Endodermal cell (in vitro differentiated cells): Measurements from ENCODE around the gene SMAD3. TPM values are rescaled to one million over a fixed set of nuclear protein-coding genes. Genes with fewer than 3 reads are reported as not detected.
A peak's percentile ranks its signal among the peaks of the same experiment; 100 is the strongest.

Source experiments
- DNase-seq: peaks from one replicate; pipeline ENCODE4 v3.0.0-alpha.2; 2017
- H3K27ac ChIP-seq: 2 replicates; pipeline ENCODE4 v1.5.1; 2013; ENCODE audit warnings: mild to moderate bottlenecking, low read depth, low read length, moderate library complexity
- H3K27me3 ChIP-seq: 2 replicates; pipeline ENCODE4 v1.6.1; 2013; ENCODE audit warnings: mild to moderate bottlenecking, low read length, moderate library complexity; ENCODE audit not compliant: insufficient read depth, control insufficient read depth, poor library complexity, severe bottlenecking
- H3K36me3 ChIP-seq: 2 replicates; pipeline ENCODE4 v1.7.0; 2013; ENCODE audit warnings: mild to moderate bottlenecking, low read length, moderate library complexity; ENCODE audit not compliant: control insufficient read depth, insufficient read depth
- H3K4me1 ChIP-seq: one replicate; pipeline ENCODE4 v1.7.0; 2013; ENCODE audit warnings: low read length; ENCODE audit not compliant: control insufficient read depth, insufficient read depth
- H3K4me3 ChIP-seq: 2 replicates; pipeline ENCODE4 v1.5.1; 2013; ENCODE audit warnings: mild to moderate bottlenecking, low read length, moderate library complexity
- H3K9ac ChIP-seq: 2 replicates; pipeline ENCODE4 v1.6.1; 2013; ENCODE audit warnings: mild to moderate bottlenecking, low read length, moderate library complexity; ENCODE audit not compliant: poor library complexity, severe bottlenecking; ENCODE audit errors: extremely low read depth
- H3K9me3 ChIP-seq: 2 replicates; pipeline ENCODE4 v1.6.1; 2013; ENCODE audit warnings: mild to moderate bottlenecking, low read length, moderate library complexity; ENCODE audit not compliant: control insufficient read depth
- H3K27ac Mint-ChIP-seq: 2 replicates; pipeline ENCODE4 v1.8.0; 2020; ENCODE audit warnings: mixed read lengths
- H3K27me3 Mint-ChIP-seq: 2 replicates; pipeline ENCODE4 v1.8.0; 2021; ENCODE audit warnings: mild to moderate bottlenecking, mixed read lengths; ENCODE audit not compliant: insufficient read depth
- H3K36me3 Mint-ChIP-seq: 2 replicates; pipeline ENCODE4 v1.8.0; 2020; ENCODE audit warnings: low read depth, mixed read lengths
- H3K4me1 Mint-ChIP-seq: 2 replicates; pipeline ENCODE4 v1.8.0; 2020; ENCODE audit warnings: mixed read lengths
- H3K4me3 Mint-ChIP-seq: 2 replicates; pipeline ENCODE4 v1.8.0; 2020; ENCODE audit warnings: mild to moderate bottlenecking, moderate library complexity, mixed read lengths
- H3K9me3 Mint-ChIP-seq: 2 replicates; pipeline ENCODE4 v1.8.0; 2020; ENCODE audit warnings: mild to moderate bottlenecking, mixed read lengths
- WGBS, 2 experiments: methylation state at CpG; one replicate each; pipeline versions ENCODE4 v1.1.5 to v1.1.7; 2013; ENCODE audit warnings: missing lambda C conversion rate in 2 of 2, mixed read lengths in 1 of 2; ENCODE audit not compliant: insufficient coverage in 1 of 2, insufficient read length in 1 of 2; 5-methylcytosine and 5-hydroxymethylcytosine counted together
- total RNA-seq, 2 donors: library from RNA; stranded (reverse); fragmentation: NEBNext Ultra II Directional in 1 of 2; extraction: Animal tissue kit (Norgen Biotek cat#: 25700) in 1 of 2; gene quantifications; 2 replicates in 1 of 2; 3 replicates in 1 of 2; pipeline ENCODE4 v1.2.1, GENCODE V29; 2021
- TF ChIP-seq, protein P1 (sequence below): fragments of 200-600 bp; sonication (generic); conservative IDR thresholded peaks from 2 replicates; pipeline ENCODE4 v1.5.0; 2021; ENCODE audit warnings: antibody characterized with exemption, mild to moderate bottlenecking

The SMAD3 gene
- total RNA-seq, 2 donors from 2014 or later, result 7.8 to 9.6 TPM

DNA sequence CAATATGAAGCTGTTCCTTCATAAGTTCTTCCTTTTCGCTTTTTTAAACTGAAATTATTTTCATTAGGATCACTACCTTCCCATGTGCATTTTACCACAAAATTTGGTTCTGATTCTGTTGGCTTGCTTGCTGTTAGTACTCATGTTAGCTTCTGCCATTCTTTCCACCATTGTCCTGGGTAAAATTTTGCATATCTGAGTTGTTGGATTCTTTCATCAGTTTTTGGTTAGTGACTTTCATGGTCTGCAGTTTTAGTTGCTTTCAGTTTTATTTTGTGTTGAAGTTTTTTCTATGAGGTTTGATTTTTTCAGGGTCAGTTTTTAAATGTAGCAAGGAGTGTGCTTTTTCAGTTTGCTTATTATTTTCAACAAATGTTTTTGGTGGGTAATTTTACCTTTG lies 71.9 kb downstream of the SMAD3 start:
- H3K36me3 Mint-ChIP-seq, result no peaks in the 10 kb centered on the region
- no peak overlapping the region for H3K27ac Mint-ChIP-seq
- no peak overlapping the region for H3K4me3 Mint-ChIP-seq
- H3K9me3 Mint-ChIP-seq, result no peaks in the 10 kb centered on the region
- Histone ChIP-seq H3K9ac (no peak overlapping the region), H3K36me3 (no peaks in the 10 kb centered on the region), H3K9me3 (no peaks in the 10 kb centered on the region), H3K27ac (no peak overlapping the region), H3K27me3 (no peaks in the 10 kb centered on the region), H3K4me3 (no peak overlapping the region), H3K4me1 (peaks cover 27% of the 10 kb centered on the region)
- peaks cover 60% of the 10 kb centered on the region for H3K4me1 Mint-ChIP-seq
- H3K27me3 Mint-ChIP-seq, result peaks cover 7% of the 10 kb centered on the region
- TF ChIP-seq, protein P1, sequence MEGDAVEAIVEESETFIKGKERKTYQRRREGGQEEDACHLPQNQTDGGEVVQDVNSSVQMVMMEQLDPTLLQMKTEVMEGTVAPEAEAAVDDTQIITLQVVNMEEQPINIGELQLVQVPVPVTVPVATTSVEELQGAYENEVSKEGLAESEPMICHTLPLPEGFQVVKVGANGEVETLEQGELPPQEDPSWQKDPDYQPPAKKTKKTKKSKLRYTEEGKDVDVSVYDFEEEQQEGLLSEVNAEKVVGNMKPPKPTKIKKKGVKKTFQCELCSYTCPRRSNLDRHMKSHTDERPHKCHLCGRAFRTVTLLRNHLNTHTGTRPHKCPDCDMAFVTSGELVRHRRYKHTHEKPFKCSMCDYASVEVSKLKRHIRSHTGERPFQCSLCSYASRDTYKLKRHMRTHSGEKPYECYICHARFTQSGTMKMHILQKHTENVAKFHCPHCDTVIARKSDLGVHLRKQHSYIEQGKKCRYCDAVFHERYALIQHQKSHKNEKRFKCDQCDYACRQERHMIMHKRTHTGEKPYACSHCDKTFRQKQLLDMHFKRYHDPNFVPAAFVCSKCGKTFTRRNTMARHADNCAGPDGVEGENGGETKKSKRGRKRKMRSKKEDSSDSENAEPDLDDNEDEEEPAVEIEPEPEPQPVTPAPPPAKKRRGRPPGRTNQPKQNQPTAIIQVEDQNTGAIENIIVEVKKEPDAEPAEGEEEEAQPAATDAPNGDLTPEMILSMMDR, result no peak
- 77 to 92% methylated on average over 1 of the region's 1 CpG for WGBS, 2 experiments
- peak; percentile 3 for DNase-seq

DNA sequence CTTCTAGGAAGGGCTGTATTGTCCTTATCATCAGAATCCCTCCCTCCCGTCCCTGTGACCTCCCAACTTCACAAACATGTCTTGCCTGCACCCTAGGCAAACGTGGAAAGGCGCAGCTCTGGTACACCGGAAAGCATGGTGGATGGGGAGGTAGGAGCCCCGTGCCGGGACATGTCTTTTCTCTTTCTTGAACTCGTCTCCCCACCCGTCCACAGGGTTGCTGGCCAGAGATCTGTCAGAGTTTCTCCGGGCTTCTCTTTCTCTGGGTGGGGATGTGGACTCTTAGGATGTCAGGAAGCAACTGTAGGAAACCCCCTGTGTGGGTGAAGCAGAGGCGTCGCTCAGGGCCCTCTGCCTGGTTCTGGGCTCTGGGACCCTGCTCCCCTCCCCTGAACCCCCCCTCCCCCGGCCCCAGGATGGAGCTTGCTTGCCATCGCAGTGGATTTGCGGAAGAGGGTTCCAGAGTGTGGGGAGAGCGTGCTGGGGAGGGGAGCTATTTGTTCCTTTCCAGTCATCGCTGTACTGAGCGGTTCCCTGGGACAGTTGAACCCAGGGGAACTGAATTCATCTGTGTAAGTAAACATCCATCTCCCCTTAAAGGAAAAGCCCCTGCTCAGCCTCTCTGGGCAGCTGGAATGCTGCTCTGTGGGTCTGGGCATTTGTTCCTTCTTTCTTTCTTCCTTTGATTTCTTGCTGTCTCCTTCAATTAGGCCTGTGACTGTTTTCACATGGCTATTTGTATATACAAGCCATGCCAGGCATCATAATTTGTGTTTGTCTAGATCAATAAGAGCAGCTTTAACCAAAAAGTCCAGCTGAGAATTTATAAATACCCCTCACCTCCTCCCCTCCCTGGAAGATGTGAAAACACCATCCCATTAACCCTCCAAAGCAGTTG lies 72.8 kb downstream of the SMAD3 start:
- TF ChIP-seq, protein P1, result no peak
- Mint-ChIP-seq H3K36me3 (no peaks in the 10 kb centered on the region), H3K4me1 (peaks cover 59% of the 10 kb centered on the region), H3K27ac (no peak overlapping the region), H3K4me3 (no peak overlapping the region), H3K9me3 (no peaks in the 10 kb centered on the region), H3K27me3 (peaks cover 7% of the 10 kb centered on the region)
- H3K27ac ChIP-seq, result peak overlapping the region; percentile 25
- no peaks in the 10 kb centered on the region for H3K27me3 ChIP-seq
- H3K9ac ChIP-seq, result no peak overlapping the region
- 62 to 86% methylated on average over 2 to 13 of the region's 17 CpGs for whole genome bisulfite sequencing, 2 experiments
- H3K9me3 ChIP-seq, result no peaks in the 10 kb centered on the region
- no peaks in the 10 kb centered on the region for H3K36me3 ChIP-seq
- H3K4me3 ChIP-seq, result no peak overlapping the region
- DNase-seq, result peak; percentile 53
- H3K4me1 ChIP-seq, result peaks cover 25% of the 10 kb centered on the region

DNA sequence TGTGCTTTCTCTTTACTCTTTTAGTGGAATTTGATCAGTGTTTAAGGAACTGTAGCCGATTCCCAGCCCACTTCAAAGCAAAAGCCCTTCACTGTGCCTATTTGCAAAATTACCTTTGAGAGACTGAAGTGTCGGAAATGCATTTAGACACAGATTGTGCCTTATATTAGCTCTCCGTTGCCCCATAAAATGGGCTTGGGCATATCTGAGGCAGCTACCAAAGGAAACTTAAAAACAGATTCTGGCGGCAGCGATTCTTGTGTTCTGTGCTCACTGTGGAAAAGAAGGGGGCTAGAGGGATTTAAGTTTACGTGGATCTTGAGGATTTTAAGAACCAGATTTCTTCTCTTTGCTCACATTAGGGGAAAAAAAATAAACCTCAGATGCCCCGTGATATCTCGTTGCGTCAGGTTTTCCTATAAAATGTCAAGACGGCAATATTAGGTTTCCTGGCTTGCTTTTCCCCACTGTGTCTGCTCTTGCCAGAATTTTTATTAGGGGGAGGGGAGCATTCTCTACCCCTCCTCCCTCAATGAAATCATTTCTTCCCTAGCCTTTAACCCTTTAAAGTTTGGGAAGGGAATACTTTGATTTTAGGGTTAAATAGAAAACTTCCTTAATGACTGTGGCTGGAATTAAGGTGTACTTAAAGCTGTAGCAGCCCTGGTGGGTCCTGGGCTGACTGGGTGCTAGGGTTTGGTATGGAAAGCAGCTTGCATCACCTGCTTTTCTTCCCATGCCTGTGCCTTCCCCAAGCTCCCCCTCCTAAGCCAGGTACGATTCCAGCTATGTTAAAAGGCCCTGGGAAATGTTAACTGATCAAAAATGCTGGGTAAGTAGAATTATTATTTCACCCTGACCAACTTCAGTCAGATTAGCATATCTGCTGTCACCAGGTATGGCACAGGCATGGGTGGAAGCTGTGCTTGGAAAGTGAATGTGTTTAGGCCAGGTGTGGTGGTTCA lies 73.8 kb downstream of the SMAD3 start:
- no peaks in the 10 kb centered on the region for H3K9me3 ChIP-seq
- peaks cover 7% of the 10 kb centered on the region for H3K27me3 Mint-ChIP-seq
- no peak overlapping the region for H3K4me3 ChIP-seq
- TF ChIP-seq, protein P1, result no peak
- no peaks in the 10 kb centered on the region for H3K9me3 Mint-ChIP-seq
- H3K9ac ChIP-seq, result no peak overlapping the region
- H3K4me1 ChIP-seq, result peaks cover 20% of the 10 kb centered on the region
- DNase-seq, result peak; percentile 31
- H3K4me3 Mint-ChIP-seq, result no peak overlapping the region
- H3K27me3 ChIP-seq, result no peaks in the 10 kb centered on the region
- peaks cover 51% of the 10 kb centered on the region for H3K4me1 Mint-ChIP-seq
- no peaks in the 10 kb centered on the region for H3K36me3 ChIP-seq
- no peak overlapping the region for H3K27ac ChIP-seq
- H3K36me3 Mint-ChIP-seq, result no peaks in the 10 kb centered on the region
- H3K27ac Mint-ChIP-seq, result no peak overlapping the region
- WGBS, 2 experiments, result 91 to 92% methylated on average over 9 to 10 of the region's 11 CpGs
